SJCRH30 (cell line): ENCODE results near the gene INSYN2B. TPM values are rescaled to one million over a fixed set of nuclear protein-coding genes. Genes with fewer than 3 reads are reported as not detected.

Experiments used
- DNase-seq, 2 experiments: peaks; one replicate each; pipeline ENCODE4 v3.0.0-alpha.2; 2015 to 2020
- H3K27ac ChIP-seq: fragments of 250-450 bp; sonication (Bioruptor Pico); 2 replicates; pipeline ENCODE4 v1.5.1; 2020; ENCODE audit warnings: mild to moderate bottlenecking, moderate library complexity
- H3K27me3 ChIP-seq: fragments of 250-450 bp; sonication (Bioruptor Pico); 2 replicates; pipeline ENCODE4 v1.5.1; 2020; ENCODE audit warnings: mild to moderate bottlenecking, moderate library complexity
- H3K36me3 ChIP-seq: fragments of 250-450 bp; sonication (Bioruptor Pico); 2 replicates; pipeline ENCODE4 v1.5.1; 2020; ENCODE audit warnings: mild to moderate bottlenecking, moderate library complexity
- H3K4me1 ChIP-seq: fragments of 250-450 bp; sonication (Bioruptor Pico); 2 replicates; pipeline ENCODE4 v1.5.1; 2020; ENCODE audit warnings: mild to moderate bottlenecking, moderate library complexity
- H3K4me3 ChIP-seq: fragments of 250-450 bp; sonication (Bioruptor Pico); 2 replicates; pipeline ENCODE4 v1.5.1; 2020; ENCODE audit warnings: mild to moderate bottlenecking, moderate library complexity
- H3K9me3 ChIP-seq: fragments of 250-450 bp; sonication (Bioruptor Pico); replicated peaks from 2 replicates; pipeline ENCODE4 v1.5.1; 2020; ENCODE audit warnings: mild to moderate bottlenecking, moderate library complexity
- total RNA-seq: library from RNA; depleted of rRNA; stranded (reverse); fragments of >200 nt; shearing (Covaris generic); gene quantifications from 2 replicates; pipeline ENCODE4 v1.2.3, GENCODE V29; 2014

INSYN2B gene
- total RNA-seq, 1 experiment from 2014 or later: 0.14 TPM

- no peaks in the 10 kb centered on the region for H3K4me1 ChIP-seq
- H3K36me3 ChIP-seq: no peaks in the 10 kb centered on the region
- no peaks in the 10 kb centered on the region for H3K9me3 ChIP-seq
- no peak overlapping the region for H3K27ac ChIP-seq
- no peak overlapping the region for H3K4me3 ChIP-seq
- peaks cover 3% of the 10 kb centered on the region; the same call in 1 of the 2 replicates for H3K27me3 ChIP-seq
- DNase-seq: no peak
Measured at GRCh38 chr5:169875091-169875728, 105.1 kb downstream of the INSYN2B start.

- Histone ChIP-seq H3K27ac (no peak overlapping the region), H3K27me3 (peaks cover 3% of the 10 kb centered on the region; the same call in 1 of the 2 replicates), H3K4me1 (no peaks in the 10 kb centered on the region), H3K4me3 (no peak overlapping the region), H3K36me3 (no peaks in the 10 kb centered on the region), H3K9me3 (no peaks in the 10 kb centered on the region)
- no peak for DNase-seq
Measured at GRCh38 chr5:169874621-169875020, 105.7 kb downstream of the INSYN2B start.

- no peak overlapping the region for H3K4me3 ChIP-seq
- H3K36me3 ChIP-seq: no peaks in the 10 kb centered on the region
- peaks cover 3% of the 10 kb centered on the region; the same call in 1 of the 2 replicates for H3K27me3 ChIP-seq
- H3K4me1 ChIP-seq: no peaks in the 10 kb centered on the region
- DNase-seq: no peak
- no peaks in the 10 kb centered on the region for H3K9me3 ChIP-seq
- no peak overlapping the region for H3K27ac ChIP-seq
Measured at GRCh38 chr5:169873642-169874041, 106.7 kb downstream of the INSYN2B start.

GRCh38 chr5:169871826-169872490 lies 108.3 kb downstream of the INSYN2B start:
- Histone ChIP-seq H3K4me1 (no peaks in the 10 kb centered on the region), H3K36me3 (no peaks in the 10 kb centered on the region), H3K9me3 (no peaks in the 10 kb centered on the region), H3K4me3 (no peak overlapping the region), H3K27me3 (peaks cover 3% of the 10 kb centered on the region; the same call in 1 of the 2 replicates), H3K27ac (no peak overlapping the region)
- no peak for DNase-seq

- Histone ChIP-seq H3K27me3 (no peaks in the 10 kb centered on the region), H3K4me1 (no peaks in the 10 kb centered on the region), H3K36me3 (no peaks in the 10 kb centered on the region), H3K4me3 (no peak overlapping the region), H3K9me3 (no peaks in the 10 kb centered on the region), H3K27ac (no peak overlapping the region)
- DNase-seq: no peak
Measured at GRCh38 chr5:169870211-169870610, 110.1 kb downstream of the INSYN2B start.

- Histone ChIP-seq H3K36me3 (no peaks in the 10 kb centered on the region), H3K4me3 (no peak overlapping the region), H3K9me3 (no peaks in the 10 kb centered on the region), H3K4me1 (no peaks in the 10 kb centered on the region), H3K27me3 (peaks cover 4% of the 10 kb centered on the region; the same call in 1 of the 2 replicates), H3K27ac (no peak overlapping the region)
- DNase-seq: no peak
Measured at GRCh38 chr5:169869066-169869465, 111.2 kb downstream of the INSYN2B start.

GRCh38 chr5:169867347-169867746 lies 112.9 kb downstream of the INSYN2B start:
- H3K27me3 ChIP-seq: peaks cover 4% of the 10 kb centered on the region; the same call in 1 of the 2 replicates
- H3K9me3 ChIP-seq: no peaks in the 10 kb centered on the region
- H3K4me1 ChIP-seq: no peaks in the 10 kb centered on the region
- H3K27ac ChIP-seq: no peak overlapping the region
- no peak overlapping the region for H3K4me3 ChIP-seq
- no peak for DNase-seq
- no peaks in the 10 kb centered on the region for H3K36me3 ChIP-seq

GRCh38 chr5:169864483-169864882 lies 115.8 kb downstream of the INSYN2B start:
- no peaks in the 10 kb centered on the region for H3K4me1 ChIP-seq
- no peak for DNase-seq
- no peak overlapping the region for H3K4me3 ChIP-seq
- H3K27me3 ChIP-seq: peaks cover 4% of the 10 kb centered on the region; the same call in 1 of the 2 replicates
- no peaks in the 10 kb centered on the region for H3K9me3 ChIP-seq
- no peaks in the 10 kb centered on the region for H3K36me3 ChIP-seq
- no peak overlapping the region for H3K27ac ChIP-seq

GRCh38 chr5:169862391-169862811 lies 117.9 kb downstream of the INSYN2B start:
- Histone ChIP-seq H3K4me1 (no peaks in the 10 kb centered on the region), H3K4me3 (no peak overlapping the region), H3K27me3 (peaks cover 4% of the 10 kb centered on the region; the same call in 1 of the 2 replicates), H3K36me3 (no peaks in the 10 kb centered on the region), H3K27ac (no peak overlapping the region), H3K9me3 (no peaks in the 10 kb centered on the region)
- no peak for DNase-seq

- no peaks in the 10 kb centered on the region for H3K4me1 ChIP-seq
- no peaks in the 10 kb centered on the region for H3K9me3 ChIP-seq
- H3K36me3 ChIP-seq: no peaks in the 10 kb centered on the region
- DNase-seq: no peak
- no peak overlapping the region for H3K4me3 ChIP-seq
- H3K27me3 ChIP-seq: peaks cover 4% of the 10 kb centered on the region; the same call in 1 of the 2 replicates
- H3K27ac ChIP-seq: no peak overlapping the region
Measured at GRCh38 chr5:169861934-169862333, 118.4 kb downstream of the INSYN2B start.

- H3K36me3 ChIP-seq: no peaks in the 10 kb centered on the region
- no peaks in the 10 kb centered on the region for H3K4me1 ChIP-seq
- H3K27ac ChIP-seq: no peak overlapping the region
- peaks cover 4% of the 10 kb centered on the region; the same call in 1 of the 2 replicates for H3K27me3 ChIP-seq
- H3K4me3 ChIP-seq: no peak overlapping the region
- no peaks in the 10 kb centered on the region for H3K9me3 ChIP-seq
- no peak for DNase-seq
Measured at GRCh38 chr5:169861433-169861832, 118.9 kb downstream of the INSYN2B start.

- no peaks in the 10 kb centered on the region for H3K36me3 ChIP-seq
- no peak overlapping the region for H3K27ac ChIP-seq
- H3K4me1 ChIP-seq: no peaks in the 10 kb centered on the region
- DNase-seq: no peak
- no peaks in the 10 kb centered on the region for H3K9me3 ChIP-seq
- no peak overlapping the region for H3K4me3 ChIP-seq
- peaks cover 4% of the 10 kb centered on the region; the same call in 1 of the 2 replicates for H3K27me3 ChIP-seq
Measured at GRCh38 chr5:169860585-169860984, 119.7 kb downstream of the INSYN2B start.

GRCh38 chr5:169856571-169856970 lies 123.7 kb downstream of the INSYN2B start:
- no peak for DNase-seq

GRCh38 chr5:169851321-169851850 lies 128.9 kb downstream of the INSYN2B start:
- Histone ChIP-seq H3K9me3 (peaks cover 5% of the 10 kb centered on the region; the same call in 1 of the 2 replicates), H3K27ac (no peak overlapping the region)
- DNase-seq: no peak

More at GRCh38 chr5:169856571-169856970, 123.7 kb downstream of the INSYN2B start:
- H3K27ac ChIP-seq: no peak overlapping the region
- H3K36me3 ChIP-seq: no peaks in the 10 kb centered on the region
- H3K4me1 ChIP-seq: no peaks in the 10 kb centered on the region
- no peaks in the 10 kb centered on the region for H3K27me3 ChIP-seq
- H3K9me3 ChIP-seq: no peaks in the 10 kb centered on the region
- no peak overlapping the region for H3K4me3 ChIP-seq

GRCh38 chr5:169850409-169850808 lies 129.9 kb downstream of the INSYN2B start:
- Histone ChIP-seq H3K36me3 (no peaks in the 10 kb centered on the region), H3K27ac (no peak overlapping the region), H3K4me3 (no peak overlapping the region), H3K9me3 (peaks cover 5% of the 10 kb centered on the region; the same call in 1 of the 2 replicates), H3K4me1 (no peaks in the 10 kb centered on the region), H3K27me3 (0 out of 2 replicates have a peak, but pooled peaks cover 3% of the 10 kb centered on the region)
- DNase-seq: no peak

More at GRCh38 chr5:169851321-169851850, 128.9 kb downstream of the INSYN2B start:
- no peaks in the 10 kb centered on the region for H3K4me1 ChIP-seq
- no peaks in the 10 kb centered on the region for H3K27me3 ChIP-seq
- H3K36me3 ChIP-seq: no peaks in the 10 kb centered on the region
- H3K4me3 ChIP-seq: no peak overlapping the region
